ENCODE results near the gene RIMS4.

The RIMS4 gene

GRCh38 chr20:44805335-44805978 lies 4.9 kb downstream of the RIMS4 start:
- H3K27ac ChIP-seq = no peak overlapping the region
- no peak for TF ChIP-seq CTCF (conservative IDR thresholded peaks at IDR 0.05)

- no peak for TF ChIP-seq CTCF (conservative IDR thresholded peaks at IDR 0.05)
- H3K27ac ChIP-seq = no peak overlapping the region
Observed at GRCh38 chr20:44803383-44803941, 6.9 kb downstream of the RIMS4 start.

- no peak overlapping the region for H3K27ac ChIP-seq
- no peak for TF ChIP-seq CTCF (conservative IDR thresholded peaks at IDR 0.05)
Observed at GRCh38 chr20:44802702-44803101, 7.6 kb downstream of the RIMS4 start.

GRCh38 chr20:44800391-44801046 lies 9.8 kb downstream of the RIMS4 start:
- H3K27ac ChIP-seq = no peak overlapping the region
- no peak for TF ChIP-seq CTCF (conservative IDR thresholded peaks at IDR 0.05)

GRCh38 chr20:44799691-44800090 lies 10.7 kb downstream of the RIMS4 start:
- TF ChIP-seq CTCF (conservative IDR thresholded peaks at IDR 0.05) = no peak
- H3K27ac ChIP-seq = no peak overlapping the region

- TF ChIP-seq CTCF (conservative IDR thresholded peaks at IDR 0.05) = no peak
- H3K27ac ChIP-seq = no peak overlapping the region
Observed at GRCh38 chr20:44796758-44797457, 13.4 kb downstream of the RIMS4 start.

GRCh38 chr20:44796311-44796710 lies 14.0 kb downstream of the RIMS4 start:
- TF ChIP-seq CTCF (conservative IDR thresholded peaks at IDR 0.05) = no peak
- H3K27ac ChIP-seq = no peak overlapping the region

All from VCaP (cell line).